Measurements from ENCODE around the gene RUVBL1.

The RUVBL1 gene

DNA sequence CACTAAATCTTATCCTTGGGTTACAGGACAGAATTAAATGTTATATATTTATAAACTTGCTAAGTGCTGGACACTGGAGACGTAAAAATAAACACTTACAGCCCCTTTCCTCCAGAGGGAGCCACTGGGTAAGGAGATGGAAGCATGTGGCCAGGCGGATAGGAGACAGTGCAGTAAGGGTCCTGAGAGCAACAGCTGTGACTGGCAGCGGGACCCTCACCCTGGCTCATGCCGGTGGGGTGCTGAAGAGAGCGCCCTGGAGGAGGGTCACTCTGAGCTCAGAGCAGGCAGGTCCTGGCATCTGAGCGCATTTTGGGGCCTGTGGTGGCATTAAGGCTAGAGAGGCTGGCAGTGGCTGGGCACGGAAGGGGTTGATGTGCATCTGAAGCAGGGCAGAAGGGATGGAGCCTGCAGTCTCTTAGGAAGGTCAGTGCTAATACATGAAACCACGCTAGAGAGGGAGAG, 55.4 kb downstream of the RUVBL1 start:
- DNase-seq (ENCODE audit: low read depth) = no peak

DNA sequence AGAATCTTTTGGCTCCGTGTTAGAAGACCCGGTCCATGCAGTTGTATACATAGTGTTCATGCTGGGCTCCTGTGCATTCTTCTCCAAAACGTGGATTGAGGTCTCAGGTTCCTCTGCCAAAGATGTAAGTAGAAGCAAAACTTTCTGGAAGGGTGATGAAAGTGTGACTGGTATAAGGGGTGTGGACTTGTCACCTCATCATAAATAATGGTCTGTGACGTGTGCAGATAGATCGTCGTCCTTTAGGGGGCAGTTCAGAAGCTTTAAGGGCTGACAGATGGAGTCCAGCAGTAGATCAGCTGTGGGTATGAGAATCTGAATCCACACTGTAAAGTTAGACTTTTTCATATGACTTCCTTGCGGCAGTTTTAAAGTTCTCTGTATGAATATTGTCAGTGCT, 56.1 kb downstream of the RUVBL1 start:
- DNase-seq (ENCODE audit: low read depth) = no peak

DNA sequence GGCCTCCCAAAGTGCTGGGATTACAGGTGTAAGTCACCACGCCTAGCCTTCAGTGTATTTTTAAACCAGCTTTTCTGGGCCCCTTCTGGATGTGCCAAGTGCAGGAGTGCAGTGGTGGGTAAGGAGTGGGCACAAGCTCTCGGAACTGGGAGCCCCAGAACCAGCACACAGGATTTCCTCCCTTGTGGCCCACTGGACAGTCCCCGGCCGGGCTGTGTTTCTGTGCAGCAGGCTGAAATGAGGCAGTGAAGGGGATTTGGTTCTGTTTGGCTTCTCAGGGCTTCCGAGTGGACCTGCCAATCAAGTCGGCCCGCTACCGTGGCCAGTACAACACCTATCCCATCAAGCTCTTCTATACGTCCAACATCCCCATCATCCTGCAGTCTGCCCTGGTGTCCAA, 56.9 kb downstream of the RUVBL1 start:
- no peak for DNase-seq (ENCODE audit: low read depth)

DNA sequence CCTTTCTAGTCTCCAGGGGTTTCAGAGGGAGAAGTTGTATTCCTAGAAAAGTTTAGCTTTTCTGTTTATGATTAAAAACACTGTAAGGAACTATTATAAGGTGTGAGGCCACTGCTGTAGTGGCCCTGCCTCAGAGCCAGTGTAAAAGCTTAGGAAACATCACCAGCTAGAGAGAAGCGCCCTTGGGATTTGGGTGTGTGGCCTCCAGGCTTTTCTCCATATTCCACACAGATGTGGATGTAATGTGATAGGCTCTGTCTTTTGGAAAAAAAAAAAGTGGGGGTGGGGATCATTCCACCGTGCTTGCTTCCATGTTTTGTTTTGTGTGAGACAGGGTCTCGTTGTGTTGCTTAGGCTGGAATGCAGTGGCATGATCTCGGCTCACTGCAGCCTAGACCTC, 57.5 kb downstream of the RUVBL1 start:
- no peak for DNase-seq (ENCODE audit: low read depth)

DNA sequence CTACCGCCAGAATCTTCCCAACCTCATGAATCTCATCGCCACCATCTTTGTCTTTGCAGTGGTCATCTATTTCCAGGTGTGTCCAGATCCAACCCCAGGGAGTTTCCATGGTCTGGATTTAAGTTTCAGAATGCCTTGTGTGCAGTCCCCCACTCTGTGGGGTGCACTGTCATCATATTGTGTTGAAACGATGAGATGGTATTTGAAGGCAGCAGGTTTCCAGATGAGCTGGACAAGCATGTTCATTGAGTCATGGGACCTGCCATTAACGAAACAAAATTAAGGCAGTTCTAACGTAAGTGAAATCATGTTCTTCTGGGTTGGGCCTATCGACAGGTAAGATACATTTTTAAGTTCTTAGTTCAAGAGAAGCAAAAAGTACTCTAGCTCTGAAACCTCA, 58.6 kb downstream of the RUVBL1 start:
- DNase-seq (ENCODE audit: low read depth) = no peak

DNA sequence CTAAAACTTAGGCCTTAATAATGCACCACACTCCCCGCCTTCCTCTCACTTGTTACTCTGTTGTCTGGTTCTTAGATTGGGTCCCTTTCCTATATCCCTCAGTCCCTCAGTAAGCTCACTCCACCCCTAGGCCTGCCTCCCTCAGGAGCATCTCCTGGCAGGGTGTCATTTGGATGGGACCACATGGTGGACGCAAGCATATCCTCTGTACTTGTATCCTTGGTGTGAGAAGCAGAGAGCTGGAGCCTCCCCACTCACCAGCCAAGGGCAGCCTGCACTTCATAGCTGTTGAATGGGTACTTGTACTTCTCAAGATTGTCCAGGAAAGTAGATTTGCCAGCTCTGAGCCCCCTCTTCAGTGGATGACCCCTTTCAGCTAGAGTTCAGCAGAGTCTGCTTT, 59.7 kb downstream of the RUVBL1 start:
- no peak for DNase-seq (ENCODE audit: low read depth)

DNA sequence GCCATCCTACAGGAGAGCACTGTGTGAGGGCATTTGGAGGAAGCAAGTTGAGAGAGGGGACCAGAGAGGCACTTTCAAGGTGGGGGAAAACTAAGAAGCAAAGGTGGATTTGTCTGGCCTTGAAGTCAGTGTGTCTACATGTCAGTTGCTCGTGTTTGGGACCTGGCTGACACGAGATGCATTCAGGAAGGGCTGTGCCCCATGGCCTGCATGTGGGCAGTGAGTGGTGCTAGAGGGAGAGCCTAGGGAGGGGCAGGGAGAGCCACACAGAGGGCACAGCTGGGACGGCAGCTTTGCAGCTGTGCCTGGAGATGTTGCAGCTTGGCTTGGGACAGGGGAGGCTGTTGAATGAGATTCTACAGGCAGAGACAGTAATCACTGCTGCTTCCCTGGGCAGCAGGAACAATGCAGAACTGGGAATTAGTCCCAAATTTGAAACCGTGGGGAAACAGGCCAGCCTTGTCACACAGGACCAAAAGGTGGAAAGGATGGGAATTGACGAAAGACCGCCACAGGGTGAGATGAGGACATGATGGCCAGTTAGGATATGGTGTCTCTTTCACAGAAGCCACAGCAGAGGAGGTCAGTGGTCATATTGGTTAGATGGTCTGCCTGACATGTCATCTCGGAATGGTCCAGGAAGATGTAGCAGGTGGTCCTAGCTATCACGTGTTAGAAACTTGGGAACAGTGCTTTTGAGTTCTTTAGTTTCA, 61.4 kb downstream of the RUVBL1 start:
- no peak for DNase-seq (ENCODE audit: low read depth)

DNA sequence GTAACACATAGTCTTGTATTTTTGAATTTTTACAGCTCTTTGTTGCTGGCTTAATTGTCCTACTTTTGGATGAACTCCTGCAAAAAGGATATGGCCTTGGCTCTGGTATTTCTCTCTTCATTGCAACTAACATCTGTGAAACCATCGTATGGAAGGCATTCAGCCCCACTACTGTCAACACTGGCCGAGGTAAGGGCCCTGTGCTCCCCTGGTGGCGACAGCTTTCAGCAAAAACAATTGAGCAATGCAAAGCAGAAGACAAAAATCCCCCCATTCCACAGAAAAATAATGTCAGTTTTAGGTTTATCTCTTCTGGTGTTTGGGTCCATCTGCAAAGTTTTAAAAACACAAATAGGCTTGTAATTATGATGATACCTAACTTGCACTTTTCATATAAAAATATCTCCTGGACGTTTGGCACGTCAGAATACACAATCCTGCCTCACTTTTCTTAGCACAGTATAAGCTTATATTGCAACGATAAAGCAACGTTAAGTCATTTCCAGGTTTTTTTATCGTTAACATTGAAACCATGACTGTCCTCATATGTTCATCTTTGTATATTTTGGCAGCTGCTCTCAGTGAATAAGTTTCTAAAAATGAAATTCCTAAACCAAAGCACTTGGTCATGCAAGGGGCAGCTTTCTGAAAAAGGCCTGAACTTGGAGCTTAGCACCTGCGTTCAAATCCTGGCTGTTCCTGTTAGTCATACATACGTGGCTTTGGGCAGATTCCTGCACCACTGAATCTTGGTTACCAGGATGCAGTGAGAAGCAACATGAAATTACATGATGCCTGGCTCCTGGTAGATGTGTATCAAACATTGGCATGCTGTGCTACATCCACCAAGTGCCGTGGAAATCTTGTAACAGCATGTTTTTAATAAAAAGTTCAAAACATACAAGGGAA, 62.9 kb downstream of the RUVBL1 start:
- DNase-seq (ENCODE audit: low read depth) = no peak

DNA sequence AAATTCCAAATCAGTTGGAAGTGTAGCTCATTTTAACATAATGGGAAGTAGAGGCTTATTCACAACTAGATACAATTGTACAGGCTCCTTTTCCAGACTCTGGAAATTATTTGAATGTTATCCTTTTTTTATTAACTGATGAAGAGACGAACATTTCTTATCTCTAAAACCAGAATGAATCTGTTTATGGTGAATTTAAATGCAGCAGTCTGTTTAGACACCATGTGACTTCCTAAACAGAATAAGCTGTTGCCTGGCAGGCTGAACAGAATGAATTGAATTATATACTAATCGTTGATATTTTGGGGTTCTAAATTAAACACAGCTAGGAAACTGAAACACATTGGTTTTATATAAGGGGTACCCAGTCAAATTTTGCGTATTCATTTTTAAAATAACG, 67.4 kb downstream of the RUVBL1 start:
- DNase-seq (ENCODE audit: low read depth) = no peak

DNA sequence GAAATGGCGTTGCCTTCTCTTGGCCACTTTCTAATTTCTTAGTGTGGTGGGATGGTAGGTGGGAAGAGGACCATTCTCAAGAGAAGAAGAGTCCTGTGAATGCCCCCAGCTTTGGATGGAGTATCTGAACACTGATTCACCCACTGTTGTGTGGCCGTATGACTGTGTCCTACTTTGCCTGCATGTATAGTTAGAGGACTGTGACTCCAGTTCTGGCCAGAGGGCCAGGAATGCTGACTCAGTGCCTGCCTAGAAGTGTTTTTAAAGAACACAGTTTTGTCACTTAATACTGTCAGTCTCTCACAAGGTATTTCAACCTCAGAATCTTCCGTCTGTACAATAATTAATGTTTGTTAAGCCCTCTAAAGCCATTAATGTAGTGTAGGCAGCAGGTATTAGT, 69.2 kb downstream of the RUVBL1 start:
- no peak for DNase-seq (ENCODE audit: low read depth)

DNA sequence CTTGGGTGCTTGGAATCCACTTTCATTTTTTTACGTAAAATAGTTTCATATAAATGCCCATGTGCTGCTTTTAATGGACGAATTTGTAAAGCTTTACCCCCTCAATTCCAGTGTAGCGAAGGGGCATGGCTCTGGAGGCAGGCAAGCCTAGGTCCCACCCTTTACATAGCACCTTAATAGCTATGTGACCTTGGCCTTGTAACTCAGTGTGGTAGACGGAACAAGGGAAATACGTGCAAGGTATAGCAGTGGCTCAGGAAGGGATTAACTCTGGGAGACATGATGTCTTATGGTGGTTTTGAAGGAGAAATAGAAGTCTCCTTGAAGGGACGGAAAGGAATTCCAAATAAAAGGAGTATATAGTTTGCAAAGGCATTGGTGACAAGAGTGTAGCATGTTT, 70.0 kb downstream of the RUVBL1 start:
- DNase-seq (ENCODE audit: low read depth) = no peak

DNA sequence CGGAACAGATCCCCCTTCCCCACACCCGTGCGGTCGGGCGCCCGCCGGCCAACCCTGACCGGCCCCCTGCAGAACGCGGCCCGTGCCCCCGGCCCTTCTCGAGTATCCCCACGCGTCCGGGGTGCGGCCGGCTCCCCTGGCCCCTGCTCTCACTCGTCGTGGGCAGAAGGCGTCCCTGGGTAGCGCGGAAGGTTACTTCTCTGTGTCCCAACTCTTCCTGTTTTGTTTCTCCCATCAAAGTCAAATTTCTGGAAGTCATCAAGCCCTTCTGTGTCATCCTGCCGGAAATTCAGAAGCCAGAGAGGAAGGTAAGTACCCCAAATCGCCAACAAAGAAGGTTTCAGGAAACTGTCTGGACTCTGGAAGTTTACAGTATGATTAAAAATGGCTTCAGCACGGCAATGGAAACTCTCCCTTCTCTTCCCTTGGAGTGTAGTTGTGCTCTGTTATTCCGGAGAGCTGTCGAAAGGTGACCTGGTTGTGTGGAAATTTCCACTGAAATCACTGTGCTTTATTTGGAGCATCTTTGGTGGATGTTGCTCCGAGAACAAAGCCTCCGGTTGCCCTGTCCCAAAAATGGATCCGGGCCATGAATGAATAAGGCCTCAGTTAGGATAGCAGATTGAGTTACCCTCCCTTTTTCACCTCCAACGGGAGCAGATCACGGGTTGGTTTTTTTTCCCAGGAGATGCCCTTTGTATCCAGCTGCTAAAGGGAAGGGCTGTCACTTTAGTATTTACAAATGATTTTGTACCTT, 70.8 kb downstream of the RUVBL1 start:
- no peak for DNase-seq (ENCODE audit: low read depth)

DNA sequence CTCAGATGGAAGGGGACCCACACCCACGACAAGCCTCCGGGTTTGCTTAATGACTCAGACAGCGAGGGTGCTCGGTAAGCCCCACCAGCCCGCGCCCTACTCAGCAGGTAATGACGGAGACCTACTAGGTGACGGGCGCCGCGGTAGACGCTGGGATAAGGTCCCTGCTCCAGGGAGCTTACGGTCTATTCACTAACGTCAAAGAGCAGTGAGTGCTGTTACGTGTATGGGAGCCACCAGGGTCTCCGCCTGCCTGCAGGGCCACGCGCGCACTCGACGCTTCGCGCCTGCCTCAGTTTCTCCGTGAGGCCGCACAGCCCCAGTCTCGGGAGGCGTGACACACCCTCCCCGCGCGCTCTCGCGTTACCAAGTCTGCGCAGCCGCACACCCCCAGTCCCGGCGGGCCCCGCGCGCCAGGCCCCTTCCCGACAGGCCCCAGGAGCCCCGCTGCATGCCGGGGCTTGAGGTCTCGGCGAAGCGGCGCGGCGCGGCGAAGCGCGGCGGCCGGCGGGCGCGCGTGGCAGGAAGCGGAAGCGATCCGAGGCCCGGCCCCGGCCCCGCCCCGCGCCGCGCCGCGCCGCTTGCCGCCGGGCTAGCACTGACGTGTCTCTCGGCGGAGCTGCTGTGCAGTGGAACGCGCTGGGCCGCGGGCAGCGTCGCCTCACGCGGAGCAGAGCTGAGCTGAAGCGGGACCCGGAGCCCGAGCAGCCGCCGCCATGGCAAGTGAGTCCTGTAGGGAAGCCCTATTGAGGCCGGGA, 71.6 kb downstream of the RUVBL1 start, which contains the start of gene SEC61A1:
SEC61A1 (plus strand) TSS at position 601 of the 758 bp plus-strand sequence; CDS start at position 717, 116 bp downstream.
- peak; percentile 94 for DNase-seq (ENCODE audit: low read depth)

DNA sequence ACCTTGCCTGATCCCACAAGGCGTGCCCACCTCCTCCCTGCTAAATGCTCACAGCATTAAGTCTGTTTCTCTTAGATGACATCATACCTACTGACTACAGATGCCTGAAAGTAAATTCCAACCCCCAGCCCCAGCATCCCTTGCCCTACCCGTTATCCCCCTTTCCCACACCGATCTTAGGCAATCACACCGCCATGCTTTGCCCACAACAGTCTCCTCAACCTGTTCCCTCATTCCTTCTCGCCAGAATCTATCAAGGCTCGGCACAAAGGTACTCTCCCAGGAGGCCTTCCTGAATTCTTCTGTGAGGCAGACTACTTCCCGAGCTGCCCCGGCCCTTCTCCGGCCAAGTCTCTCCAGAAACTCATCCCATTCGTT, 72.2 kb downstream of the RUVBL1 start:
- no peak for DNase-seq (ENCODE audit: low read depth)

DNA sequence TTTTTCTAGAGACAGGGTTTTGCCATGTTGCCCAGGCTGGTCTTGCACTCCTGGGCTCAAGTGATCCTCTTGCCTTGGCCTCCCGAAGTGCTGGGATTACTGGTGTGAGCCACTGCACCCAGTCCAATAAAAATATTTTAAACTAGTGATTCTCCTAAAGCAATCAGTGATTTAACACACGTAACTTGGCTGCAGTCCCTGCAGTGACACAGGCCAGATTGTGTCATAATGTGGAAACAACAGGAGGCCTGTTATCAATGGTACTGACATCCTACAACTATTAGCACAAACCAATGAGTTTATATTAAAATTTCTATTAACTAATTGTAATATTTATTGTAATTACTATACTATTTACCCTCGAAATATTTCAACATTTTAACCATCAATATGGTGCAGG, 73.0 kb downstream of the RUVBL1 start:
- no peak for DNase-seq (ENCODE audit: low read depth)

DNA sequence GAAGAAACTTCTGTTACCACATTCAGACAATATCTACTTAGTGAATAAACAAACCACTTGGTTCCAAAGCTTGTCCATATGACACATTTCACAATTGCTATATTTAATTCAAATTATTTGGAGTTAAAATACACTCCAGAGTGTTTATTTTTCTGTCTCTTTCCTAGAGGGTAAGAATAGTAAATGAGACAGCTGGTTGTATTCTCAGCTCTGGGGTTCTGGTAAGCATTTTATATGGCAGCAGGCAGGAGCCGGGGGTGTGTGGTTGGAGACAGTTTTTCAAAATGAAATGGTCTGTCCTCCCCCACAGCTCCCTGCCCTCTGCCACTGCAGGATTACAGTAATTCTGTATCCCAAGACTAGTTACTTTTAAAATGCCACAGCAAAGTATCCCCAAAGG, 82.3 kb downstream of the RUVBL1 start:
- no peak for DNase-seq (ENCODE audit: low read depth)

DNA sequence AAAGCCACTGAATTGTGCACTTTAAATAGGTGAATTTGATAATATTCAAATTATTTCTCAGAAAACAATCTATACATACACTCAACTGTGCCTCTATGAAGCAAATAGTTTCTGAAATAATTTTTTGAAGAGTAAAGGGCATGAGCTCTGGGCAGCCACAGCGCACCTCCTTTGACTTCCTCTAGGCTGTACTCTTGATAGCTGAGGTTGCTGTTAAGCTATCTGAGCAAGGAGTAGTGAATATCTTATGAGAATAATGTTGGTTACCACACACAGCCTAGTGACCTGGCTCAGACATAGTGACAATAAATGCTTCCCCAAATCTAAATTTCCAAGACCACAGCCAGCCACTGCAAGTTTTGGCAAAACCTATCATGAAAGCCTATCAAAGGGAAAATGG, 83.0 kb downstream of the RUVBL1 start:
- no peak for DNase-seq (ENCODE audit: low read depth)

DNA sequence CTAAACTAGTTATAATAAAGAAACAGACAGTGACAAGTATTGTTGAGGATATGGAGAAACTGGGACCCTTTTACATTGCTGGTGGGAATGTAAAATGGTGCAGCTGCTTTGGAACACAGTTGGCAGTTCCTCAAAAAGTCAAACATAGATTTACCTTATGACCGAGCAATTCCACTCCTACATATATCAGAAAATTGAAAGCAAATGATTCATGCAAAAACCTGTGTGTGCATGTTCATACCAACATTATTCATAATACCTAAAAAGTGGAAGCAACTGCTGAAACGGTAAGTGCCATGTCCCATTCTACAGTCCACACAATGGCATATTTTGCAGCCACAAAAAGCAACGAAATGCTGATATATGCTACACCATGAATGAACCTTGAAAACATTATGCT, 83.6 kb downstream of the RUVBL1 start:
- no peak for DNase-seq (ENCODE audit: low read depth)

DNA sequence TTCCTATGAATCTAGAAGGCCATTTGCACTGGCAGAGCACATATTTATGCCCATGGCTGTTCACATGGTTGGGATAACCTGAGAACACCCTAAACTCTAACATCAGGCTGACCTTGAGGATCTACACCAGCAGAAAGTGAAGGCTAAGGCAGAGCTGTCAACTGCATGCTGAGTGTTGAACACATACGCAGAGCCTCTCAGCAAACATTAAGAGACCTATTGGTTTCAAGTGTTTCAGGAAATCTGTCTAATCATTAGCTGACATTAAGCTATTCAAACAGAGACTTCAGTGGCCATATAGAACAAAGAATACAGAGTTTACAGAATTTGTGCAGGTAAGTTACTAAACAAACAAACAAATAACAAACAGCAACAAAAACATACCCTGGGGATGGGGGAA, 87.5 kb downstream of the RUVBL1 start:
- no peak for DNase-seq (ENCODE audit: low read depth)

DNA sequence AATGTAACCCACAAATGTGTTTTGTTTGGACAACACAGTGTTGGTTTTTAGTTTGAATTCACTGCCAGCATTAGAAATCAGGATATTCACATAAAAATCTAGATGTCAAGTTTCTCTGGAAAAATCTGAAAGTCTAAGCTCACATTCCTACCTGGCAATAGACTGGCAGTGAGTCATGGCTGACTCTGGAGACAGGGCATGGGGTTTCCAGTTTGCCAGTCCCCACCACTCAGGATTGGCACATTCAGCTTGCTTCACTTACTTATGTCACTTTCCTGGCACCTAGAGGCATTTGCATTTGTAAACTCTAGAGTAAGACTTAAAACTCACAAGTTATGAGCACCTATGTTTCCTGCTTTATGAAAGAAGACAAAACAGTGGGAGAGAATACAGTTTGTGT, 90.5 kb downstream of the RUVBL1 start:
- DNase-seq (ENCODE audit: low read depth) = no peak
